Right ventricle myocardium superior (tissue), 1 donor: ENCODE data around the gene SH3BP2. TPM values are rescaled to one million over a fixed set of nuclear protein-coding genes. Genes with fewer than 3 reads are reported as not detected.

Experiments used
- ATAC-seq: fragments of 200-7000 bp; cut with Tn5 transposase; one replicate; pipeline ENCODE4 v1.9.1; 2020; ENCODE audit warnings: mild to moderate bottlenecking; ENCODE audit not compliant: poor library complexity
- DNase-seq: peaks from one replicate; pipeline ENCODE4 v3.0.0-alpha.2; 2020
- intact Hi-C: fragments of 100-400 bp; cut with DNase I; formaldehyde crosslinking; loops from one replicate; pipeline ENCODE4 v1.11.2; 2022
- total RNA-seq: library from RNA; stranded (reverse); fragmentation: NEBNext Ultra II Directional; extraction: Animal tissue kit (Norgen Biotek cat#: 25700); gene quantifications from one replicate; pipeline ENCODE4 v1.2.1, GENCODE V29; 2021
- donor health status: DM: no; HTN: yes; CAD: no; lungs with severe emphysema.

The SH3BP2 gene
- total RNA-seq, 1 donor from 2014 or later, result 24.9 TPM

DNA sequence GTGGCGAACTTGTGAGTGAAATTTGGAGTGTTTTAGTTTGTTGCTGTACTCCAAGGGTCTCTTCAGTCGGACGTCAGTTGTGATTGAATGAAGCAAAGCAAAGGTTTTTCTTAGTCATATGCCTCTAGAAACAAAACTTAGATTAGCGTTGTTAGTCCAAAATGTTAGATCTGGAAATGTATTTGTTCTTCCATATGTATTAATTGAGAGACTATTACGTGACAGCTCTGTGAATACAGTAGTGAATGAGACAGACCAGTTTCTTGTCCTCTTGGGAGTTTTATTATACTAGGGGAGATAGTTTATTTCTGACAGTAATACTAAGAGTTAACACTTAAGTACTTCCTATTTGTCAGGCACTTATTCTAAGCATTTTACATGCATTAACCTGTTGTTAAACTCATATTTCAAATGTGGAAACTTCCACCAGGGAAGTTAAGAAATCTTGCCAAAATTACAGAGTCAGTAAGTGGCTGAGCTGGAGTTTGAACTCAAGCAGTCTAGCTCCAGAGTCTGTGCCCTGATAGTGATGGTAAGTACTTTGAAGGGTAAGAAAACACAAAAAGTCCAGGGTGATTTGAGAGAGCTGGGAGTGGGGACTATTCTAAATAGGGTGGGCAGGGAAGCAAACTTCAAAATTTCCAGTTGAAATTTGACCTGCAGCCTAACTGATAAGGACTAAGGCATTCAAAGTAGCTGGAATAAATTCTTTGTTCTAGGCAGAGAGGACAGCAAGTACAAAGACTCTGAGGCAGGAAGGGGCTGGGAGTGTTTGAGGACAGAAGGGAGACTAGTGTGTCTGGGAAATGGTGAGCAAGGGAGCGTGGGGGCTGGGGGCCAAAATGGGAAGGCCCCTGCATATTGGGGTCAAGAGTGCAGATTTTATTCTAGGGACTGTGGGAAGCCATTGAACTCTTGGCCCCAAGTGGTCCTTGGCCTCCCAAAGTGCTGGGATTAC lies 67.8 kb downstream of the SH3BP2 start:
- peak; percentile 63 for DNase-seq
- peak; percentile 67 for ATAC-seq
- intact Hi-C loops, result no loop called here

DNA sequence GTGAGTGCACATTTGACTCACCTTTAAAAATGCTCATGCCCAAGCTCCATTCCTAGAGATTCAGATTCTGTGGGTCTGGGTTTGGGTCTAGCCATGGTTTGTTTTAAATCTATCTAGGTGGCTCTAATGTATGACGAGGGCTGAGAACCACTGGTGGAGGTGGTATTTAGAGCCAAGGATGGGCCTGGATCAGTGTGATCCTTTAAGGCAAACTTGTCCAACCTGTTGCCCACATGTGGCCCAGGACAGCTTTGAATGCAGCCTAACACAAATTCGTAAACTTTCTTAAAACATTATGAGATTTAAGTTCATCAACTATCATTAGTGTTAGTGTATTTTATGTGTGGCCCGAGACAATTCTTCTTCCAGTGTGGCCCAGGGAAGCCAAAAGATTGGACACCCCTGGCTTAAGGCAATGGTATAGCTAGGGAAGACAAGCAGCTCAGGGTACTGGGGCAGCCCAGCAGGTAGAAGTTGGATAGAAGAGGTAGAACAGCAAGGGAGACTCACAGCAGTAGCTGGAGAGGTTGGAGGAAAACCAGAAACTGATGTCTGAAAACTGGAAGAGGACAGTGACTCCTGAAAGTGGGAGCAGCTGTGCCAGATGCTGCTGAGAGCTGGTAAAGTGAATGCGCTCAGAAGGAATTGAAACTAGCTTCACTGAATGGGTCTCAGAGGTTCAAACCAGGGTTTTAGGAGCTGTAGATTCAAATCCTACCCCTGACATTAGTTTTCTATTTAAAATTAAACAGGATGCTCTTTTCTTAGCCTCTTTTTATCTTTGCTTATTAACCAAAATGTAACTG lies 68.9 kb downstream of the SH3BP2 start:
- ATAC-seq, result peak; percentile 36
- intact Hi-C loops, result no loop called here
- no peak for DNase-seq

DNA sequence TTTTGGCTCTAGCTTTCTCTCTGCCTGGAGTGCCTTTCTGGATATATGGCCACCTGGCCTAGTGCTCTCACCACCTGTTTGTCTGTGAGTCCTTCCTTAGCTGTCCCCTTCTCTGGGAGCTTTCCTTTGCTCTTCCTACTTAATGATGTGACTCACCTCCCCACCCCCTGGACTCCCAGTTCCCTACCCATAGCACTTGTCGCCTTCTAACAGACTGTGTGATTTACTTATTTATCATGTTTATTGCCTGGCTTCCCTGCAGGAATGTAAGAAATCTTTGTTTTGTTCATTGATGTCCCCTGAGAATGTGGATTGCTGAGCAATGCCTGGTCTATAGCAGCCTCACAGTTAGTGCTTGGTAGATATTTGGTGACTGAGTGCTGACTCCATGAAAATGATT lies 69.6 kb downstream of the SH3BP2 start:
- DNase-seq (no peak), ATAC-seq (no peak)
- intact Hi-C loops, result no loop called here

DNA sequence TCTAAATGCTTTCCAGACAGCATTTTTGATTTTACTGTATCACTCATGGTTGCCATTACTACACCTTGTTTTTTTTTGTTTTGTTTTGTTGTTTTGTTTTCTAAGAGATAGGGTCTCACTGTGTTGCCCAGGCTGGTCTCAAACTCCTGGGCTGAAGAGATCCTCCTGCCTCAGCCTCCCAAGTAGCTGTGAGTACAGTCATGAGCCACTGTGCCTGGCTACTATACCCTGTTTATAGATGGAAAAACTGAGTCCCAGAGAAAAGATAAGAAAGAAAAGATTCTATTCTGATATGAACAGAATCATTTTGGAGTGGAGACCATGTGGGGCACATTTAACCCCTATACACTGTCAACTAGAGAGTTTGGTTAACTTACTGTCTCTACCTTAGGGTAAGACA lies 70.8 kb downstream of the SH3BP2 start:
- intact Hi-C loops, result no loop called here
- no peak for ATAC-seq

DNA sequence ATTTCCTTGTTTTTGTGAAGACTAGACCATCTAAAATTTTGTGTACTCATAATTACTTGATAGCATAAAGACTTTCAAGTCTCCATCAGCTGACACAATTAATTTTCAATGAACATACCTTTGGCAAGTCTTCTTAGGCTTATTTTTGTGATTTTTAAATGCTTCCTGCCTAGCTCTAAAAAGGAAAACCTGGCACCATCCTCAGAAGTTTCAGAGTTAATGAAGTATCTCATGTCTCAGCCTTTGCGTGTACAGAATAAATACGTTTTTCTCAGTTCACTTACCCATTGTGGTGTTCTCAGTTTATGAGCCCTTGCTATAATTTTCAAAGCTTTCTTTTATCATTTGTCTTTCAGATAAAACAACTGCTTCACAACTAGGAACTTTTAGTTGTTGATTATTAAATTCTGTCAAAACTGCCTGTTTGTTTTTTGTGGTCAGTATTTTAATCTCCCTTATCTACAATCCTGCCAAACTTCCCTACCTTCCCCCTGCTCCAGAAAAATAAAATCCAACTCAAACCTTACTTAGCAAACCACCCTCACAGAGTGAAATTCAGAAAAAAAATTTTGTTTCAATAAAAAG lies 72.4 kb downstream of the SH3BP2 start:
- ATAC-seq (no peak), DNase-seq (no peak)
- intact Hi-C loops, result no loop called here

More for the DNA sequence above, 70.8 kb downstream of the SH3BP2 start:
- no peak for DNase-seq

DNA sequence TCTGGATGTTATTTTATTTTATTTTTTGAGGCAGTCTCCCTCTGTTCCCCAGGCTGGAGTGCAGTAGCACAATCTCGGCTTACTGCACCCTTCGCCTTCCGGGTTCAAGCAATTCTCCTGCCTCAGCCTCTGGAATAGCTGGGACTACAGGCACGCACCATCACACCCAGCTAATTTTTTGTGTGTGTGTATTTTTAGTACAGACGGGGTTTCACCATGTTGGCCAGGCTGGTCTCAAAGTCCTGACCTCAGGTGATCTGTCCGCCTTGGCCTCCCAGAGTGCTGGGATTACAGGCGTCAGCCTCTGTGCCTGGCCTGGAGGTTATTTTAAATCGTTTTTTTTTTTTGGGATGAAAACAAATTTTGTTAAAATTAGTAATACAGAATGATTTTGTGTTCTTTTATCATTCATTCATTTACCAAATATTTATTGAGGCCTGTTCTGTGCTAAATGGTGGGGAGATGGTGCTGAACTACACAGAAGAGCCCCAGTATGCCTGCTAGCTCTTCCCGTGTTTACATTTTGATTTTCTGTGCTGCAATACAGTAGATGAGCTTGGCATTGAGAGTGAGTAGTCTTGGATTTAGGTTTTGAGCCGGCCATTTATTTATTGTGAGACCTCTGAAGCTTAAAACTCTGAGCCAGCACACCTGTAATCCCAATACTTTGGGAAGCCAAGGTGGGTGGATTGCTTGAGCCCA lies 73.4 kb downstream of the SH3BP2 start:
- intact Hi-C loops, result no loop called here
- no peak for DNase-seq
- ATAC-seq, result peak; percentile 42

DNA sequence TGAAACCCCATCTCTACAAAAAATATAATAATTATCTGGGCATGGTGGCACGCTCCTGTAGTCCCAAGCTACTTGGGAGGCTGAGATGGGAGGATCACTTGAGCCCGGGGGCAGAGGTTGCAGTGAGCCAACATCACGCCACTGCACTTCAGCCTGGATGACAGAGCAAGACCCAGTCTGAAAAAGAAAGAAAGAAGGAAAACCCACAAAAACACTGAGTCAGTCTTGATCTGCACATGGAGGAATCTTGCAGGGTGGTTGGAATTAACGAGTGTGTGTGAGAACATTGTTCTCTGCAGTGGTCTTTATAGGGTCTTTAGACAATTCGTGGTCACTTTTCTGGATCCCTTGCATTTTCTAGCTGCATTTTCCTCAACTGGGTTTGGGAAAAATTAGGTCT lies 74.0 kb downstream of the SH3BP2 start:
- DNase-seq (no peak), ATAC-seq (no peak)
- intact Hi-C loops, result no loop called here

DNA sequence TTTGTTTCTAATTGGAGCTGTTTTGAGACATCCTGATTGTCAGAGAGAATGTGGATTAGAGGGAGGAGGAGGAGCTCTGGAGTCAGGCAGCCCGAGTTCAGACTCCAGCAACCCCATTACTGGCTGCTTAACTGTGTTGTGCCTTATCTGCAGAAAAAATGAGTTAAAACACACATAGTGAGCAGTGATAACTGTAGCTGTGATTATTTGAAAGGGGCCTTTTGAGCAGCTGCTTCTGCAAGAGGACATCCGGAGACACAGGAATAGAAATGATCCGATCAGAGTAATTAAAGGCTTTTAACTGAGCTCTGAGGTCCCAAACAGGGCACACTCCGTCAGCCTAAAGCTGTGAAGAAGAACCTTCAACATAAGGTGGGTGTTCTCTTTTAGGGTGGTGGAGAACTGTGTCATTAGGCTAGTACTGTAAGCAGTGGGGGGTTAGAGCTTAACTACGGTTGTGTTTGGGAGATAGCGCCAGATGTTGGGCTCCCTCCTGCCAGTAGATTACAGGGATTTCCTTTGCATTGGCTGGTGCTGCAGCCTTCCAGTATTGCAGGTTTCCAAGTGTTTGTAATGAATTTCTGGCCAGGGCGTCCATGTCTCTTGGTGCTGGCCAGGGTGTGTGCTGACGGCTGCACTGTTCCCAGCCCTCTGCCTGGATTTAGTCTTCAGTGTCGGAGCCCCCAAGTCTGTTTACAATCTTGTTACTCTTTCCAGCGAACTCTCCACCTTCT lies 75.0 kb downstream of the SH3BP2 start:
- peak; percentile 70 for ATAC-seq
- intact Hi-C loops, result no loop called here
- DNase-seq, result peak; percentile 58

DNA sequence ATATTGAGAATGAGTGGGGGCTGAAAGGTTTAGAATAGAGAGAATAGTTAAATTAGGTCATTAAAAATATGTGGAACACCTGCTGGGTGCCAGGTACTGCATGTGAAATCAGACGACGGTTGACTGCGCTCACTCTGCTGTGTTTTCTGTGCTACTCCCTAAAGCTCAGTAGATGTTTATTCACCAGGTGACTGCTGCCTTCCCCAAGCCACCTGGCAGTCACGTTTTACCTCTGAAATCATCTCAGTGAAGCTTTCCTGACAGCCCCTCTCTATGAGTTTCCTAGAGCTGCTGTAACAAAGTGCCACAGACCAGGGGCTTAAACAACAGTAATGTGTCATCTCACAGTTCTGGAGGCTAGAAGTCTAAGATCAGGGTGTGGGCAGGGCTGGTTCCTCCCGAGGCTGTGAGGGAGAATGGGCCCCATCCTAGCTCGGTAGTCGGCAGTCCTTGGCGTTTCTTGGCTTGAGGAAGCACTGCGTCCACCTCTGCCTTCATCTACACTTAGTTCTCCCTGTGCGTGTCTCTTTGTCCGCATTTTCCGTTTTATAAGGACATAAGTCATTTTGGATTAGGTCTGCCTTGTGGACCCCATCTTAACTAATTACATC lies 76.1 kb downstream of the SH3BP2 start:
- DNase-seq (no peak), ATAC-seq (no peak)
- intact Hi-C loops, result no loop called here

DNA sequence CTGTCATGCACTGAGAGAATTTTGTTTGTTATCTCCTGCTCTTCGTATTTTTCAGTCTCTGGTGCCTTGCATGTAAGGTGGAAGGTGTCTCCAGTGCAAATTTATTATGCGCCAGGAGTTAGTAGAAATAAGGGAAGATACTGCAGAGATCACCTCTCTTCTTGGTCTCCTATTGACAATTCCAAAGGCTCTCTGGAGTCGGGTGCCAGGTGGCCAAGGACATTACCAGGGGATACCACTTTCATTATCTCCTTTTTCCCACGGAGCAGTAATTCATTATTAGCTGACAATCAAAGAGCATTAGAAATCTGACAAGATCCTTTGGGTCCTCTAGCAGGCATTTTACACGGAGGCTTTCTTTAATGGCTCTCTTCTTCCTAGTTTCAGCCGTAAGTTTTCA lies 76.8 kb downstream of the SH3BP2 start:
- intact Hi-C loops, result no loop called here
- ATAC-seq, result no peak
- no peak for DNase-seq

DNA sequence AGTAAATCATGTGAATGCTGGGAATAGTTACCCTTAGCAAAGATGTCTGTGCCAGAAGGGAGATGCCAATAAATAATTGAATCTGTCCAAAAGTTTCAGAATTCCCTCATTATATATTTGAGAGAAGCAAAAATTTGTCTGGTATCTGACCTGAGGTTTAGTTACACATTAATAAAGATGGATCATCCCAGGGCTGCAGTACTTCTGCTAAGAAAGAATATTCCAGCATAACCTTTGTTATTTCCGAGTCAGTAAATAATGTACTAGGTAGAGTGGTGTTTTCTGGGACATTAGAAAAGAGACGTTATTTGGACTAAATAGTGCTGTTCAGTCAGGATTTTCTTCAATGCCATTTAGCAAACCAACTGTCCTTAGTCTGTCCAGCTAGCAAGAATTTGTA lies 77.2 kb downstream of the SH3BP2 start:
- ATAC-seq (no peak), DNase-seq (no peak)
- intact Hi-C loops, result no loop called here

DNA sequence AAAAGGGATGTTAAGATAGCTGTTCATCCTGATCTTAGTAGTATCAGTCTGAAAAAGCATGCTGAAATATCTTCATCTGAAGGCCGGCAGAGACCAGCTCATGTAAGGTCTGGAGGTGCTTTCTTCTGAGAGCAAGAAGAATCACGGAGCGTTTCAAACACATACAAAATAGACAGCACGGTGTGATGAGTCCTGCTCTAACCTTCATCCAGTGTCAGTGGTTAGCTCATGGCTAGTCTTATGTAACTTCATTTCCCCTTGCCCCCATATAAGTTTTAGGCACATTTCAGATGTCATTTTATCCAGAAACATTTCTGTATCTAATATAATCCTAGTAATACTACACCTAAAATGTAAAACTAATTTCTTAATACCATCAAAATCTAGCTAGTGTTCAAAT lies 78.6 kb downstream of the SH3BP2 start:
- ATAC-seq (no peak), DNase-seq (no peak)
- intact Hi-C loops, result no loop called here

DNA sequence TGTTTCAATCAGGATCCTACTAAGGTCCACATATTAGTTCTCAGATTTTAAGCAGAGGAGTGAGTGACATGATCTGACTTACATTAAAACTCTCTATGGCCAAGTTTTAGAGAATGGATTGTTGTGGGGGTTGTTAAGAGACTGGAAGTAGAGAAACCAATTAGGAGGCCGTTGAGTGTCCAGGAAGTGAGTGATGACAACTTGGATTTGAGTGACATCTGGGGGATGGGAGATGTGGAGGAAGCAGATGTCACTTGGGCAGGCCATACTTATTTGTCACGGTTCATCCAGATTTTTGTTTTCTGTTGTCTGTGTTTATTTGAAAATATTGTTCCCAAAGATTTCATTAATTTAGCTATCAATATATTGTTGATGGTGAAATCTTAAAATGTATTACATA lies 79.0 kb downstream of the SH3BP2 start:
- DNase-seq (no peak), ATAC-seq (peak; percentile 19)
- intact Hi-C loops, result no loop called here

DNA sequence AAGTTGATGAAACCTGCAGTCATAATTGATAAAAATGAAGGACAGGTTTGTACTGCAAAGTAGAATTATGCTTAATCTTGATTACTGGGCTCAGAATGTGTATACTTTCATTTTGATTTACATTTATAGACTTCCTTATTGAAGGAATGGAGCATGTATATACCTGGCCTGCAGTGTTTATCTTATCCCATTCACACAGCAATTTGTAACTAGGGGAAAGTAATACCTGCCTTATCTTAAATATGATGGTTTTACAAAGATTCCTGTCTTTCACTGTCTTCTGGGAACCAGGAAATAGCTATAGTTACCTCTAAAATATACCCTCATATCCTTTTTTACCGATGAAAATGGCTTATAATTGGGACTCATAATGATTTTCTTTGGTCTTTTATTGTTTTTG lies 80.4 kb downstream of the SH3BP2 start:
- no peak for DNase-seq
- no peak for ATAC-seq
- intact Hi-C loops, result no loop called here

DNA sequence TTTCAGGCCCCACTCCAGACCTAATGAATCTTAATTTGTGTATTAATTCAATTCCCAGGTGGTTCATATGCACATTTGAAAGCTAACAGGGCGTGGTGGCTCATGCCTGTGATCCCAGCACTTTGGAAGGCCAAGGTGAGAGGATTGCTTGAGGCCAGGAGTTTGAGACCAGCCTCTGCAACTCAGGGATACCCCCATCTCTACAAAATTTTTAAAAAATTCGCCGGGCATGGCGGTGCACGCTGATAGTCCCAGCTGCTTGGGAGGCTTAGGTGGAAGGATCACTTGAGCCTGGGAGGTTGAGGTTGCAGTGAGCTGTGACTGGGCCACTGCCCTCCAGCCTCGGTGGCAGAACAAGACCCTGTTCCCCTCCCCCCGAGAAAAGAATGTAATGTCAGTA lies 82.0 kb downstream of the SH3BP2 start:
- no peak for DNase-seq
- intact Hi-C loops, result no loop called here
- ATAC-seq, result no peak

DNA sequence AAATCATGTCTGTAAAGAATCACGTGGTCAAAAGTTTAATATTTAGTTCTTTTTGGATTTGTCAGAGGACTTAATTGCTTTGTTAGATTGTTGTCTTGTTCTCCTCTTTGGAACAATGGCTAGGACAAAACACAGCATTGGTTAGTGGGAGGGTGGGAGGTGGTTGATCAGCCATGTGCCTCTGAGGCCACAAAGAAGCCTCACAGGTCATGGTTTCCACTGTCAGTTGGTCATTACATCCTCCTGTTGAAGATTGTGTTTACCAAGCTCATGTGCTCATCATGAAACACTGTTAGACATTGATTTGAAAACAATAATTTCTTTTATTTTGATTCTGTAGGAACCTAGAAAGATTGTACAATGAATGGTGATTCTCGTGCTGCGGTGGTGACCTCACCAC lies 82.7 kb downstream of the SH3BP2 start:
- intact Hi-C loops, result no loop called here
- ATAC-seq (no peak), DNase-seq (no peak)

DNA sequence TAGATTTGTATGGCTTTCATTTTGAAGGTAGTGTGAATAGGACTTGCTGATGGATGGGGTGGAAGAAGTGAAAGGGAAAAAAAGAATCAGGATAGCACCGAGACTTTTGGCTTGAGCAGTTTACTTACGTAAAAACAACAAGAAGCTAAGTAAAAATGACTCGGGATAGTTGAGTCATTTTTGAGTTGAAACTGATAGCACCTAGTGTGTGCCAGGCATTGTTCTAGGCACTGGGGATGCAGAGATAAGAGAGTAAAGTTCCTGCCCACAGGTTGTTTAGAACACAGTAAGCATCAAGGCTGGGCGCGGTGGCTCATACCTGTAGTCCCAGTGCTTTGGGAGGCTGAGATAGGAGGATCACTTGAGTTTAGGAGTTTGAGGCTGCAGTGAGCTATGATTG lies 85.5 kb downstream of the SH3BP2 start:
- ATAC-seq (no peak), DNase-seq (no peak)
- intact Hi-C loops, result no loop called here

DNA sequence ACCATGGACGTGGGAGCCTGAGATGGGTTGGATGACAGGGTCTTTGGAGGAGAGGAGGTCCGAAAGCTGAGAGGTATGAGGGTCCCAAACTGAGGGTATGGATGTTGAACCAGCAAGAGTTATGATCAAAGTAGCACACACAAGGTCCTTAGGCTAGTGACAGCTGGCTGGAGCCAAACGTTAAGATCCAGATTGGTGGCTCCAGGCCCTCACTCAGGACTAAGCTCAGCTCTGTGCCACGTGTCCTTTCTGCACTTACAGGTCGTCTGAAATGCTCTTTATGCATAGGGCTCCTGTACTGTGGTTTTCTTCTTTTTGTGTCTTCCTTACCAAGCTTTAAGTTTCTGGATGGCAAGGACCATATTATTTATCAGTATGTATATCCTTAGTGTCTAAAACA lies 86.1 kb downstream of the SH3BP2 start:
- ATAC-seq, result no peak
- intact Hi-C loops, result no loop called here
- no peak for DNase-seq
